GM21526 (cell line): ENCODE results near the gene CYTH4.

Experiments used
- ATAC-seq: cut with Tn5 transposase; IDR thresholded peaks from one replicate; pipeline ENCODE4 v1.9.1; 2021; ENCODE audit warnings: moderate library complexity; ENCODE audit not compliant: unreplicated experiment, low FRiP score

The CYTH4 gene

GRCh38 chr22:37269936-37270678, 12.2 kb upstream of the CYTH4 start:
- no peak for ATAC-seq

- no peak for ATAC-seq
These were observed 11.2 kb upstream of the CYTH4 start for GRCh38 chr22:37270928-37271650.

GRCh38 chr22:37273126-37273845, 9.0 kb upstream of the CYTH4 start:
- no peak for ATAC-seq

- ATAC-seq, result no peak
These were observed 8.5 kb upstream of the CYTH4 start for GRCh38 chr22:37273846-37274225.

GRCh38 chr22:37274380-37274862, 7.9 kb upstream of the CYTH4 start:
- ATAC-seq, result no peak

- ATAC-seq, result no peak
These were observed 7.2 kb upstream of the CYTH4 start for GRCh38 chr22:37275134-37275533.

GRCh38 chr22:37275622-37276021, 6.7 kb upstream of the CYTH4 start:
- ATAC-seq, result no peak

- no peak for ATAC-seq
These were observed 5.5 kb upstream of the CYTH4 start for GRCh38 chr22:37276776-37277175.

GRCh38 chr22:37277384-37277783, 4.9 kb upstream of the CYTH4 start:
- no peak for ATAC-seq

GRCh38 chr22:37278261-37278660, 4.0 kb upstream of the CYTH4 start:
- no peak for ATAC-seq

- ATAC-seq, result no peak
These were observed 2.8 kb upstream of the CYTH4 start for GRCh38 chr22:37279331-37280181.

- no peak for ATAC-seq
These were observed 1.6 kb upstream of the CYTH4 start for GRCh38 chr22:37280718-37281117.

GRCh38 chr22:37281195-37281594, 1.1 kb upstream of the CYTH4 start:
- no peak for ATAC-seq

- no peak for ATAC-seq
These were observed 493 bp upstream of the CYTH4 start for GRCh38 chr22:37281646-37282384.

- no peak for ATAC-seq
These were observed 1.2 kb downstream of the CYTH4 start for GRCh38 chr22:37283393-37283937.

- no peak for ATAC-seq
These were observed 2.0 kb downstream of the CYTH4 start for GRCh38 chr22:37284126-37284804.

GRCh38 chr22:37284805-37285355, 2.6 kb downstream of the CYTH4 start:
- ATAC-seq, result no peak

- ATAC-seq, result no peak
These were observed 3.6 kb downstream of the CYTH4 start for GRCh38 chr22:37285937-37286336.

GRCh38 chr22:37287550-37287951, 5.2 kb downstream of the CYTH4 start:
- ATAC-seq, result no peak
